Sigmoid colon (tissue), 7 donors: ENCODE data around the gene STPG3. TPM values are rescaled to one million over a fixed set of nuclear protein-coding genes. Genes with fewer than 3 reads are reported as not detected.

Experiments
- DNase-seq: peaks from one replicate; pipeline ENCODE4 v3.0.0-alpha.2; 2019
- H3K27ac ChIP-seq, 4 donors: fragments of 200-600 bp; sonication (generic); one replicate each; pipeline ENCODE4 v1.5.1; 2016 to 2019; ENCODE audit warnings: mild to moderate bottlenecking in 1 of 4
- H3K27me3 ChIP-seq, 3 donors: fragments of 200-600 bp; sonication (generic); one replicate each; pipeline ENCODE4 v1.5.1; 2019; ENCODE audit warnings: mild to moderate bottlenecking in 1 of 3
- H3K36me3 ChIP-seq, 4 donors: fragments of 200-600 bp; sonication (generic); one replicate each; pipeline ENCODE4 v1.5.1; 2016 to 2019
- H3K4me1 ChIP-seq, 4 donors: fragments of 200-600 bp; sonication (generic); one replicate each; pipeline ENCODE4 v1.5.1; 2017 to 2019
- H3K4me3 ChIP-seq, 4 donors: fragments of 200-600 bp; sonication (generic); one replicate each; pipeline ENCODE4 v1.5.1; 2017 to 2019; ENCODE audit warnings: mild to moderate bottlenecking in 2 of 4, moderate library complexity in 1 of 4
- H3K9me3 ChIP-seq, 4 donors: fragments of 200-600 bp in 3 of 4; sonication (generic) in 3 of 4; one replicate each; pipeline versions ENCODE4 v1.5.1 to v1.6.1; 2013 to 2019
- CTCF ChIP-seq, 4 experiments: fragments of 450-650 bp in 3 of 4; fragments of 200-600 bp in 1 of 4; IDR thresholded peaks; one replicate each; pipeline ENCODE4 v1.5.1; 2016 to 2019; ENCODE audit warnings: antibody characterized with exemption in 4 of 4, mild to moderate bottlenecking in 3 of 4, moderate library complexity in 2 of 4
- EP300 ChIP-seq, 4 donors: sonication (generic); formaldehyde crosslinking; IDR thresholded peaks; one replicate each; pipeline ENCODE4 v1.6.1; 2017; ENCODE audit warnings: antibody characterized with exemption in 4 of 4
- POLR2A ChIP-seq, 2 donors: fragments of 450-650 bp; IDR thresholded peaks; one replicate each; pipeline ENCODE4 v1.6.1; 2016; ENCODE audit warnings: antibody characterized with exemption in 2 of 2, mild to moderate bottlenecking in 2 of 2, moderate library complexity in 2 of 2
- POLR2AphosphoS5 ChIP-seq, 4 donors: sonication (generic); formaldehyde crosslinking; IDR thresholded peaks; one replicate each; pipeline ENCODE4 v1.6.1; 2017; ENCODE audit warnings: antibody characterized with exemption in 4 of 4
- WGBS, 2 donors: extraction: QIAGEN DNeasy Blood & Tissue Kit; methylation state at CpG; one replicate each; pipeline ENCODE4 v1.1.7; 2013; 5-methylcytosine and 5-hydroxymethylcytosine counted together
- intact Hi-C: fragments of 100-400 bp; cut with DNase I; formaldehyde crosslinking; loops from one replicate; pipeline ENCODE4 v1.15.1; 2023
- polyA plus RNA-seq, 3 donors: library from polyadenylated mRNA; stranded (reverse); fragments of 200-250 nt; gene quantifications; one replicate each; pipeline ENCODE4 v1.2.3, GENCODE V29; 2013
- total RNA-seq, 4 donors: library from RNA; depleted of rRNA; stranded (reverse); fragments of >200 nt; gene quantifications; one replicate each; pipeline ENCODE4 v1.1.0, GENCODE V29; 2016
- donor health status: healthy with polysubstance abuse.
- donor health status: Bipolar disorder and iron deficiency.
- donor health status: healthy.

Gene STPG3
- total and polyA plus RNA-seq, 7 donors, result not detected

- Histone ChIP-seq H3K36me3 (no peaks in the 10 kb centered on the region), H3K9me3 (no peaks in the 10 kb centered on the region), H3K4me3 (no peak overlapping the region), H3K4me1 (peaks cover 0 to 14% (median 7%) of the 10 kb centered on the region in 4 donors), H3K27me3 (peaks cover 31 to 51% (median 50%) of the 10 kb centered on the region in 3 donors), H3K27ac (no peak overlapping the region)
- TF ChIP-seq POLR2A (IDR thresholded peaks at IDR 0.05), result no peak
- TF ChIP-seq CTCF (IDR thresholded peaks at IDR 0.05), result no peak
- no peak for TF ChIP-seq POLR2AphosphoS5 (IDR thresholded peaks at IDR 0.05)
- TF ChIP-seq EP300 (IDR thresholded peaks at IDR 0.05), result no peak
- WGBS, 2 donors, result 16 to 43% methylated on average over 18 of the region's 18 CpGs
- no peak for DNase-seq
- intact Hi-C loops, result no loop called here
These were observed 23.1 kb upstream of the STPG3 start for GRCh38 chr9:137227853-137228505.

DNA sequence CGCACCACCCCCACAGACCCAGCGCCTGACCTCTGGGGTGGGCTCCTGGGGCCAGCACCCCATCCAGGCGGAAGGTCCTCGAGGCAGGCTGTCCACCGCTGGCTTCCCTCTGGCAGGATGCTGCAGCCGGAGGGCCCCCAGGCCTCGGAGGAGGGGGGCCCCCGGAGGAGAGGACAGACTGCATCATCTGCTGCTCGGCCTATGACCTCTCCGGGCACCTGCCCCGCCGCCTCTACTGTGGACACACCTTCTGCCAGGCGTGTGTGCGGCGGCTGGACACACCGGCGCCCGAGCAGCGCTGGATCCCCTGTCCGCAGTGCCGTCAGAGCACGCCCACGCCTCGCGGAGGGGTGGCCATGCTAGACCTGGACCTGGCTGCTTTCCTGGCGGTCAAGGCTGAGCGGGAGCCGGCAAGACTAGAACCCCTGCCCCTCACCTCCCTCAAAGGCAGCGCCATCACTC, 22.5 kb upstream of the STPG3 start:
- H3K27ac ChIP-seq, result no peak overlapping the region
- intact Hi-C loops, result no loop called here
- H3K4me1 ChIP-seq, result peaks cover 0 to 13% (median 6%) of the 10 kb centered on the region in 4 donors
- 23 to 60% methylated on average over 29 of the region's 29 CpGs for WGBS, 2 donors
- H3K36me3 ChIP-seq, result no peaks in the 10 kb centered on the region
- no peaks in the 10 kb centered on the region for H3K9me3 ChIP-seq
- TF ChIP-seq POLR2AphosphoS5 (IDR thresholded peaks at IDR 0.05), result no peak
- no peak for TF ChIP-seq EP300 (IDR thresholded peaks at IDR 0.05)
- TF ChIP-seq CTCF (IDR thresholded peaks at IDR 0.05), result no peak
- TF ChIP-seq POLR2A (IDR thresholded peaks at IDR 0.05), result no peak
- DNase-seq, result no peak
- H3K4me3 ChIP-seq, result no peak overlapping the region
- H3K27me3 ChIP-seq, result peaks cover 31 to 57% (median 54%) of the 10 kb centered on the region in 3 donors

DNA sequence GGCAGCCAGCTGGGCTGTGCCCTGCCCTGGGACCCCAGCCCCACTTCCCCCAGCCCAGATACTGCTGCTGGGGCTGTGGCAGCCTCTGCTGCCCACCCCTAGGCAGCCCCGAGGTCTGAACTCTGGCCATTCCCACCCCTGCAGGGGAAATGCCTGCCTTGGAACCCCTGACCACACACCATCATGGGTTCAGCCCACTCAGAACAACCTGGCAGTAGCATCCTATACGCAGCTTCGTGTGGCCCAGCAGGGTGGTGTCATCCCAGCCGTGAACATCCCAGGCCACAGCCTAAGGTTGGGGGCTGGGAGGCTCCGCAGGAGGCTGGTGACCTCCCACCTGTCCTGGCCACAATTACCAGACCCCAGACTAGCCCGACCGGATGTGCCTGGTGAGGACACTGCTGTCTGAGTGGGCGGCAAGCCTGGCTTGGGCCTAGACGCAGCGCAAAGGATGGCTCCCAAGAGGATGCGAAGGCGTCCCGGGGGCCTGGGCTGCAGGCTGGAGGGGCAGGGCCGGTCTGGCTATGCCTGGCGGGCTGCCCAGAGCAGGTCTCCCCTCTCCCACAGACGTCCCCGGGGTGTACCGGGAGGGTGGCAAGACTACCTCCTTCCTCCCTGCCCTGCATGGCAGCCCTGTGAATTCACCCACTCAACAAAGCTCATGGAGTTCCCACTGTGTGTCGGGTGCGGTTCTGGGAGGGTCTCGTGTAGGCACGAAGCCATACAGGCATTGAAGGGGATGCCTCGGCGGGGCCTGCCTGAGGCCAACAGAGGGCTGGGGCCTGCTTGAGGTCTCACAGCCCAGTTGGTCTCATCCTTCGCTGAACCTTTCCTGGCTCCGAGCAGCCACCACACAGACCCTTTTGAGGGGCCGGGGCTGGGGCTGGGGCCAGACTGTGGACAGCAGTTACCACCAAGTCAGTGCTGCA, 21.9 kb upstream of the STPG3 start:
- H3K27me3 ChIP-seq, result peaks cover 35 to 64% (median 61%) of the 10 kb centered on the region in 3 donors
- 55 to 73% methylated on average over 27 of the region's 27 CpGs for WGBS, 2 donors
- intact Hi-C loops, result no loop called here
- no peaks in the 10 kb centered on the region for H3K9me3 ChIP-seq
- H3K4me3 ChIP-seq, result no peak overlapping the region
- H3K4me1 ChIP-seq, result peaks cover 0 to 6% (median under 1%) of the 10 kb centered on the region in 4 donors
- no peak for TF ChIP-seq CTCF (IDR thresholded peaks at IDR 0.05)
- no peak for TF ChIP-seq POLR2AphosphoS5 (IDR thresholded peaks at IDR 0.05)
- no peak for TF ChIP-seq EP300 (IDR thresholded peaks at IDR 0.05)
- no peak for TF ChIP-seq POLR2A (IDR thresholded peaks at IDR 0.05)
- no peak for DNase-seq
- H3K36me3 ChIP-seq, result no peaks in the 10 kb centered on the region
- H3K27ac ChIP-seq, result no peak overlapping the region

GRCh38 chr9:137229903-137230704, 21.0 kb upstream of the STPG3 start:
- no peak for TF ChIP-seq EP300 (IDR thresholded peaks at IDR 0.05)
- no peak for TF ChIP-seq POLR2A (IDR thresholded peaks at IDR 0.05)
- TF ChIP-seq CTCF (IDR thresholded peaks at IDR 0.05), result no peak
- no peak for TF ChIP-seq POLR2AphosphoS5 (IDR thresholded peaks at IDR 0.05)
- no peak overlapping the region for H3K4me3 ChIP-seq
- no peaks in the 10 kb centered on the region for H3K9me3 ChIP-seq
- no peaks in the 10 kb centered on the region for H3K36me3 ChIP-seq
- H3K27ac ChIP-seq, result no peak overlapping the region
- DNase-seq, result no peak
- peaks cover 35 to 71% (median 66%) of the 10 kb centered on the region in 3 donors for H3K27me3 ChIP-seq
- intact Hi-C loops, result no loop called here
- H3K4me1 ChIP-seq, result peaks cover 0 to 5% (median 0%) of the 10 kb centered on the region in 4 donors
- WGBS, 2 donors, result 14 to 51% methylated on average over 31 of the region's 31 CpGs
